A549 (cell line): ENCODE measurements around the gene TACSTD2. TPM values are rescaled to one million over a fixed set of nuclear protein-coding genes. Genes with fewer than 3 reads are reported as not detected.

ENCODE experiments used
- ATAC-seq, 2 experiments: fragments of 200-7000 bp in 1 of 2; fragments of >200 bp in 1 of 2; cut with Nextera tagmentation in 1 of 2; cut with Tn5 transposase in 1 of 2; 3 replicates each; pipeline versions ENCODE4 v1.8.0 to v1.9.1; 2018 to 2020; ENCODE audit warnings: mild to moderate bottlenecking in 1 of 2, moderate library complexity in 1 of 2
- CTCF ChIA-PET: fragments of 300-600 bp; sonication (Branson Sonifier 250); formaldehyde crosslinking; extraction: SDS; loops from one replicate; lab custom pipeline; 2021; ENCODE audit warnings: antibody characterized with exemption, inconsistent platforms; lab: Yijun Ruan, JAX
- POLR2A ChIA-PET: fragments of 350-600 bp; formaldehyde crosslinking; extraction: SDS; loops from one replicate; lab custom pipeline; 2021; ENCODE audit warnings: antibody characterized with exemption, inconsistent platforms; lab: Yijun Ruan, JAX
- DNase-seq, 2 experiments: peaks; one replicate each; pipeline versions ENCODE4 v3.0.0 to v3.0.0-alpha.2; 2011 to 2016; ENCODE audit warnings: low read depth in 1 of 2, low spot score in 1 of 2
- FAIRE-seq: peaks from 2 replicates; lab custom pipeline; 2011; peaks lifted over from hg19 to GRCh38; lab: Jason Lieb, UNC
- H3K27ac ChIP-seq, 2 experiments: fragments of >200 bp; sonication (Bioruptor Twin); formaldehyde crosslinking; 3 replicates each; pipeline ENCODE4 v1.5.1; 2016 to 2017
- H3K4me1 ChIP-seq: fragments of >200 bp; sonication (Bioruptor Twin); formaldehyde crosslinking; 3 replicates; pipeline ENCODE4 v1.6.1; 2016
- H3K4me2 ChIP-seq: fragments of >200 bp; sonication (Bioruptor Twin); formaldehyde crosslinking; 3 replicates; pipeline ENCODE4 v1.6.1; 2016
- H3K4me3 ChIP-seq: fragments of >200 bp; sonication (Bioruptor Twin); formaldehyde crosslinking; 3 replicates; pipeline ENCODE4 v1.5.1; 2016
- H3K9me3 ChIP-seq: fragments of >200 bp; sonication (Bioruptor Twin); formaldehyde crosslinking; 3 replicates; pipeline ENCODE4 v1.6.1; 2016
- CBX2 ChIP-seq: fragments of 200-600 bp; sonication (generic); IDR thresholded peaks from 2 replicates; pipeline ENCODE4 v1.6.1; 2016; ENCODE audit warnings: low read depth, mild to moderate bottlenecking, borderline replicate concordance
- CBX8 ChIP-seq: fragments of 200-600 bp; sonication (generic); IDR thresholded peaks from 2 replicates; pipeline ENCODE4 v1.6.1; 2016
- CTCF ChIP-seq: fragments of >200 bp; sonication (Bioruptor Twin); formaldehyde crosslinking; IDR thresholded peaks from 3 replicates; pipeline ENCODE4 v1.5.1; 2016
- FOSB ChIP-seq: fragments of 250-450 bp; sonication (Bioruptor Pico); IDR thresholded peaks from 2 replicates; pipeline ENCODE4 v1.5.0; 2020; ENCODE audit warnings: mild to moderate bottlenecking, moderate library complexity
- FOSL2 ChIP-seq, 2 experiments: fragments of 450-650 bp in 1 of 2; fragments of >200 bp in 1 of 2; sonication (Bioruptor Twin) in 1 of 2; formaldehyde crosslinking; IDR thresholded peaks; 2 replicates each; pipeline versions ENCODE4 v1.5.0 to v1.6.1; 2016 to 2020; ENCODE audit warnings: mild to moderate bottlenecking in 1 of 2, moderate library complexity in 1 of 2
- FOXS1 ChIP-seq: fragments of 250-450 bp; sonication (Bioruptor Pico); IDR thresholded peaks from 2 replicates; pipeline ENCODE4 v1.5.0; 2020; ENCODE audit warnings: mild to moderate bottlenecking, moderate library complexity
- HDAC2 ChIP-seq: fragments of 200-600 bp; sonication (generic); IDR thresholded peaks from 2 replicates; pipeline ENCODE4 v1.6.1; 2016
- HES2 ChIP-seq: fragments of >200 bp; sonication (Bioruptor Twin); formaldehyde crosslinking; IDR thresholded peaks from 2 replicates; pipeline ENCODE4 v1.6.1; 2016
- HEYL ChIP-seq: fragments of 250-450 bp; sonication (Bioruptor Pico); IDR thresholded peaks from 2 replicates; pipeline ENCODE4 v1.8.0; 2021; ENCODE audit warnings: mild to moderate bottlenecking, moderate library complexity
- HOXB13 ChIP-seq: fragments of 250-450 bp; sonication (Bioruptor Pico); IDR thresholded peaks from 2 replicates; pipeline ENCODE4 v1.5.0; 2020; ENCODE audit warnings: low read depth, mild to moderate bottlenecking, moderate library complexity
- JUNB ChIP-seq: fragments of >200 bp; sonication (Bioruptor Twin); formaldehyde crosslinking; IDR thresholded peaks from 2 replicates; pipeline ENCODE4 v1.6.1; 2016
- MYC ChIP-seq: IDR thresholded peaks from 2 replicates; pipeline ENCODE4 v1.6.1; 2012; ENCODE audit warnings: mild to moderate bottlenecking, inconsistent platforms, low read length, improper control_type of control experiment, borderline replicate concordance
- NFE2L2 ChIP-seq: fragments of 150-350 bp; conservative IDR thresholded peaks from 2 replicates; pipeline ENCODE4 v1.6.1; 2014; ENCODE audit warnings: low read length
- POLR2AphosphoS2 ChIP-seq: conservative IDR thresholded peaks from 2 replicates; pipeline ENCODE4 v1.6.1; 2012; ENCODE audit warnings: low read length, improper control_type of control experiment, inconsistent platforms
- RAD21 ChIP-seq, 2 experiments: fragments of >200 bp in 1 of 2; sonication (Bioruptor Twin) in 1 of 2; formaldehyde crosslinking in 1 of 2; IDR thresholded peaks in 1 of 2; conservative IDR thresholded peaks in 1 of 2; 2 replicates in 1 of 2; 3 replicates in 1 of 2; pipeline ENCODE4 v1.6.1; 2012 to 2018; ENCODE audit warnings: inconsistent platforms in 1 of 2
- RFX5 ChIP-seq: fragments of 450-650 bp; IDR thresholded peaks from 2 replicates; pipeline ENCODE4 v1.7.1; 2014; ENCODE audit warnings: antibody characterized with exemption, mild to moderate bottlenecking, moderate library complexity
- RNF2 ChIP-seq: fragments of 200-600 bp; sonication (generic); IDR thresholded peaks from 2 replicates; pipeline ENCODE4 v1.6.1; 2016; ENCODE audit warnings: low read depth, mild to moderate bottlenecking, antibody characterized with exemption, moderate library complexity, borderline replicate concordance
- TP53 ChIP-seq: fragments of 250-450 bp; sonication (Bioruptor Pico); IDR thresholded peaks from 2 replicates; pipeline ENCODE4 v1.5.0; 2021; ENCODE audit warnings: mild to moderate bottlenecking, moderate library complexity
- ZFP36 ChIP-seq: fragments of 450-650 bp; IDR thresholded peaks from 2 replicates; pipeline ENCODE4 v1.6.1; 2014; ENCODE audit warnings: borderline replicate concordance; ENCODE audit not compliant: partially characterized antibody
- ZSCAN20 ChIP-seq: fragments of 250-450 bp; sonication (Bioruptor Pico); IDR thresholded peaks from 2 replicates; pipeline ENCODE4 v1.8.0; 2022; ENCODE audit warnings: mild to moderate bottlenecking, moderate library complexity
- WGBS: methylation state at CpG from one replicate; pipeline ENCODE4 v1.1.6; 2017; ENCODE audit errors: missing lambda C conversion rate; 5-methylcytosine and 5-hydroxymethylcytosine counted together
- polyA plus RNA-seq, 4 experiments: library from polyadenylated mRNA; depleted of rRNA in 3 of 4; stranded (reverse); fragments of >200 nt; fragmentation: RNase III in 1 of 4; extraction: RNeasy Plus Mini Kit Qiagen cat#74134 plus additional on column Dnase treatment in 1 of 4; gene quantifications; 2 replicates in 3 of 4; 3 replicates in 1 of 4; pipeline ENCODE4 v1.2.3, GENCODE V29; 2011 to 2017
- TF ChIP-seq, protein P1 (sequence below): IDR thresholded peaks from 2 replicates; pipeline ENCODE4 v1.6.1; 2012; ENCODE audit warnings: low read depth, borderline replicate concordance
- TF ChIP-seq, protein P2 (sequence below): fragments of 450-650 bp; IDR thresholded peaks from 2 replicates; pipeline ENCODE4 v1.6.1; 2014; ENCODE audit warnings: antibody characterized with exemption
- TF ChIP-seq, protein P3 (sequence below): IDR thresholded peaks from 2 replicates; pipeline ENCODE4 v1.6.1; 2012
- TF ChIP-seq, protein P4 (sequence below): fragments of >200 bp; sonication (Bioruptor Twin); formaldehyde crosslinking; IDR thresholded peaks from 3 replicates; pipeline ENCODE4 v1.6.1; 2016

TACSTD2 gene
- polyA plus RNA-seq, 2 of the 4 experiments (the other 2 are of a cell fraction): not detected

DNA sequence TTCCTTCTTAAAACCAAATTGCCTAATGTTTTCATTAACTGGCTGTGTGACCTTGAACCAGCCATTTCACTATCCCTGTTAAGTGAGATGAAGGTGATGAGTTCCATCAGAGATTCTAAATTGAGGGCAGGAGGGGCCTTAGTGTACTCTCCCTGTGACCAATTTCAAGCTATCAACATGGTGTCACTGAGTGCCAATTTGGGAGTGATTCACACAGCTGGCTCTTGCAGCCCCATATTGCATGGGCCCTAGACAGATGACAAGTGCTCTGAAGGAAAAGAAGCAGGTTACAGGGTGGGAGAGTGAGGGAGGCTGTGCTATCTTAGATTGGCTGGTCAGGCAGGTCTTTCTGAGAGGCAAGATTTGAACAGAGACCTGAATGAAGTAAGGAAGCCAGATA is 13.0 kb upstream of the TACSTD2 start:
- FAIRE-seq: no peak

GRCh38 chr1:58588396-58588795 is 11.3 kb upstream of the TACSTD2 start:
- H3K4me2 ChIP-seq: no peak overlapping the region
- ChIA-PET POLR2A (no interaction called here), CTCF (interaction anchor here (0.7 to 1.9 kb wide), 3 partner anchors 42 to 432 kb away, joined by 3 to 5 read pairs (median 4); partner anchors contain the start of gene OMA1)
- 73% methylated on average over 5 of the region's 5 CpGs for WGBS
- no peak overlapping the region for H3K4me3 ChIP-seq
- H3K4me1 ChIP-seq: peaks cover 38% of the 10 kb centered on the region
- H3K27ac ChIP-seq: 0 out of 6 replicates have a peak overlapping the region, but pooled peaks of 1 of the 2 experiments have one; percentile 28
- no peak for ATAC-seq
- no peaks in the 10 kb centered on the region for H3K9me3 ChIP-seq
- FAIRE-seq: no peak
- no peak for DNase-seq
- TF ChIP-seq FOSB (CRISPR knock-in tag): no peak
- TF ChIP-seq RFX5: no peak
- no peak for TF ChIP-seq FOXS1
- TF ChIP-seq CBX2: no peak

More for the DNA sequence above, 13.0 kb upstream of the TACSTD2 start:
- ATAC-seq (no peak), DNase-seq (no peak)
- TF ChIP-seq RFX5 (no peak), TP53 (CRISPR knock-in tag) (no peak), POLR2AphosphoS2 (no peak), MYC (no peak), HES2 (no peak), CTCF (no peak), ZSCAN20 (CRISPR knock-in tag) (no peak), CBX8 (no peak), JUNB (no peak), RAD21 (conservative IDR thresholded peaks at IDR 0.05 in 1 of 2, IDR thresholded peaks at IDR 0.05 in 1 of 2) (no peak), HDAC2 (no peak), NFE2L2 (no peak), HOXB13 (CRISPR knock-in tag) (no peak)
- TF ChIP-seq, protein P1, sequence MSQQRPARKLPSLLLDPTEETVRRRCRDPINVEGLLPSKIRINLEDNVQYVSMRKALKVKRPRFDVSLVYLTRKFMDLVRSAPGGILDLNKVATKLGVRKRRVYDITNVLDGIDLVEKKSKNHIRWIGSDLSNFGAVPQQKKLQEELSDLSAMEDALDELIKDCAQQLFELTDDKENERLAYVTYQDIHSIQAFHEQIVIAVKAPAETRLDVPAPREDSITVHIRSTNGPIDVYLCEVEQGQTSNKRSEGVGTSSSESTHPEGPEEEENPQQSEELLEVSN: no peak
- H3K27ac ChIP-seq: no peak overlapping the region; a peak in 1 of 6 replicates
- ChIA-PET POLR2A (no interaction called here), CTCF (interaction anchor here (0.8 to 1.9 kb wide), 4 partner anchors 18 to 75 kb away, joined by 3 to 6 read pairs (median 4); partner anchors contain the start of gene OMA1)
- H3K4me3 ChIP-seq: no peak overlapping the region
- no peaks in the 10 kb centered on the region for H3K9me3 ChIP-seq
- no peak overlapping the region for H3K4me2 ChIP-seq
- H3K4me1 ChIP-seq: peaks cover 22% of the 10 kb centered on the region

DNA sequence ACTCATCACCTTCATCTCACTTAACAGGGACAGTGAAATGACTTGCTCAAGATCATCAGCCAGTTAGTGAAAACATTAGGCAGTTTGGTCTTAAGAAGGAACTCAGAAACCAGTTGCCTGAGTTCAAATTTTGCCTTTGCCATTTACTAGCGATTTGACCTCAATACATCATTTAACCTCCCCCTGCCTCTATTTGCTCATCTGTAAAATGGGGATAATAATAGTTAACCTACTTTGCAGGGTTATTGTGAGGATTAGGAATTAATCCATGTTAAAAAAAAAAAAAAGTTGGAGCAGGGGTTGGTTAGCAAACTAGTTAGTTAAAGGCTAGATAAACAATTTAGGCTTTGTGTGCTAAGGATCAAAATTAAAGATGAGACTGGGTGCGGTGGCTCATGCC is 10.6 kb upstream of the TACSTD2 start:
- ATAC-seq: no peak
- TF ChIP-seq, protein P2, sequence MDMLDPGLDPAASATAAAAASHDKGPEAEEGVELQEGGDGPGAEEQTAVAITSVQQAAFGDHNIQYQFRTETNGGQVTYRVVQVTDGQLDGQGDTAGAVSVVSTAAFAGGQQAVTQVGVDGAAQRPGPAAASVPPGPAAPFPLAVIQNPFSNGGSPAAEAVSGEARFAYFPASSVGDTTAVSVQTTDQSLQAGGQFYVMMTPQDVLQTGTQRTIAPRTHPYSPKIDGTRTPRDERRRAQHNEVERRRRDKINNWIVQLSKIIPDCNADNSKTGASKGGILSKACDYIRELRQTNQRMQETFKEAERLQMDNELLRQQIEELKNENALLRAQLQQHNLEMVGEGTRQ: no peak
- TF ChIP-seq HOXB13 (CRISPR knock-in tag): no peak
- TF ChIP-seq RNF2: no peak
- TF ChIP-seq, protein P3, sequence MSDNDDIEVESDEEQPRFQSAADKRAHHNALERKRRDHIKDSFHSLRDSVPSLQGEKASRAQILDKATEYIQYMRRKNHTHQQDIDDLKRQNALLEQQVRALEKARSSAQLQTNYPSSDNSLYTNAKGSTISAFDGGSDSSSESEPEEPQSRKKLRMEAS: no peak
- TF ChIP-seq, protein P4, sequence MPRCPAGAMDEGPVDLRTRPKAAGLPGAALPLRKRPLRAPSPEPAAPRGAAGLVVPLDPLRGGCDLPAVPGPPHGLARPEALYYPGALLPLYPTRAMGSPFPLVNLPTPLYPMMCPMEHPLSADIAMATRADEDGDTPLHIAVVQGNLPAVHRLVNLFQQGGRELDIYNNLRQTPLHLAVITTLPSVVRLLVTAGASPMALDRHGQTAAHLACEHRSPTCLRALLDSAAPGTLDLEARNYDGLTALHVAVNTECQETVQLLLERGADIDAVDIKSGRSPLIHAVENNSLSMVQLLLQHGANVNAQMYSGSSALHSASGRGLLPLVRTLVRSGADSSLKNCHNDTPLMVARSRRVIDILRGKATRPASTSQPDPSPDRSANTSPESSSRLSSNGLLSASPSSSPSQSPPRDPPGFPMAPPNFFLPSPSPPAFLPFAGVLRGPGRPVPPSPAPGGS: no peak
- no peak for TF ChIP-seq RFX5
- no peak for TF ChIP-seq ZFP36
- no peak for TF ChIP-seq FOSL2 (IDR thresholded peaks at IDR 0.05)
- TF ChIP-seq FOSL2 (CRISPR knock-in tag; IDR thresholded peaks at IDR 0.05): no peak
- TF ChIP-seq HEYL (CRISPR knock-in tag): no peak
- no peak for FAIRE-seq
- Histone ChIP-seq H3K4me1 (peaks cover 34% of the 10 kb centered on the region), H3K4me2 (no peak overlapping the region), H3K4me3 (no peak overlapping the region), H3K27ac (0 out of 6 replicates have a peak overlapping the region, but pooled peaks of 1 of the 2 experiments have one; percentile 12), H3K9me3 (no peaks in the 10 kb centered on the region)
- DNase-seq: no peak
- CTCF ChIA-PET: interaction anchor here (0.7 kb wide), 2 partner anchors 194 to 431 kb away, joined by 3 to 5 read pairs; no protein-coding TSS in a partner anchor
- POLR2A ChIA-PET: no interaction called here
- WGBS: 65% methylated on average over 2 of the region's 2 CpGs
